HG03558 (cell line): ENCODE data around the gene ZNF280A.
"Not testable (repeated sequence)": the region's sequence is repeated elsewhere in the genome, so short reads cannot be mapped to it uniquely, and the experiment has no call there.

Experiments used
- ATAC-seq: cut with Tn5 transposase; IDR thresholded peaks from one replicate; pipeline ENCODE4 v1.9.1; 2021; ENCODE audit warnings: moderate number of reproducible peaks; ENCODE audit not compliant: unreplicated experiment; ENCODE audit errors: extremely low read depth

Gene ZNF280A

GRCh38 chr22:22545084-22545483 is 25.0 kb upstream of the ZNF280A start:
- no peak for ATAC-seq

- ATAC-seq = no peak
Measured at GRCh38 chr22:22538226-22538989, 18.3 kb upstream of the ZNF280A start.

DNA sequence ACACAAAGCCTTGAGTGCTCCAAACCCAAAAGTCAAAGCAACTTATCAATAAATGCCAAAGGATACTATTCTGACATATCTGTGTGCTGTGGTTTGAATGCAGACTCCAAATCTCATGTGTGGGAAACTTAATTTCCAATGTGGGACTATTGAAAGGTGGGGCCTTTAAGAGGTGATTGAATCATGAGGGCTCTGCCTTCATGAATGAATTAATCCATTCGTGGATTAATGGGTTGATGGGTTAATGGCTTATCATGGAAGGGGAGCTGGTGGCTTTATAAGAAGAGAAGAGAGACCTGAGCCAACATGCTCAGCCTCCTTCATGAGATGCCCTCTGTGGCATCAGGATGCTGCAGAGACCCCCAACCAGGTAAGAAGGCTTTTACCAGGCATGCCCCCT is 16.8 kb upstream of the ZNF280A start:
- no peak for ATAC-seq

DNA sequence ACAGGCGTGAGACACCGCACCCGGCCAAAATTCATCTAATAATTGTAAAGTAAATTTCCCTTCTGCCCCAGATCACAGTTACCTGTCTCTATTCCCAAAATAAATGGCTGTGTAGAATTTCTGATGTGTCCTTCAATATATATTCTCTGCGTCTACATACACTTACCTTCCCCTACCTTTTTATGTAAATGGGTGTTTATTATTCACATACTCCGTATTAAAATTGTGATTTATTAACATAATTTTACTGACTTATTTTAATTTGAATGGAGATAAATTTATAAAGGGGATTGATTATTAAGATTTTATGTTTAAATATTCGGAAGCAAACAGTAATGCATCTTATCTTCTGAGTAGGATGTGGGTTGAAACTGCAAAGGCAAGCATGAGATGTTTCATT is 16.4 kb upstream of the ZNF280A start:
- ATAC-seq = no peak

DNA sequence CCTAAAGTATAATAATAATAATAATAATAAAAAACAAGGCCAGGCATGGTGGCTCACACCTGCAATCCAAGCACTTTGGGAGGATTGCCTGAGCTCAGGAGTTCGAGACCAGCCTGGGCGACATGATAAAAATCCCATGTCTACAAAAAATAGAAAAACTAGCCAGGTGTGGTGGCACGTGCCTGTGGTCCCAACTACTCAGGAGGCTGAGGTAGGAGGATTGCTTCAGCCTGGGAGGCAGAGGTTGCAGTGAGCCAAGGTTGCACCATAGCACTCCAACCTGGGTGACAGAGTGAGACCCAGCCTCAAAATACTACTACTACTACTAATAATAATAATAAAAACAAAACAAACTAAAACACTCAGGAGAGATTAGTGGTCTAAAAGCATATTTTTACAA is 15.6 kb upstream of the ZNF280A start:
- no peak for ATAC-seq

- ATAC-seq = no peak
Measured at GRCh38 chr22:22534604-22535415, 14.7 kb upstream of the ZNF280A start.

- ATAC-seq = no peak
Measured at GRCh38 chr22:22533863-22534262, 13.8 kb upstream of the ZNF280A start.

DNA sequence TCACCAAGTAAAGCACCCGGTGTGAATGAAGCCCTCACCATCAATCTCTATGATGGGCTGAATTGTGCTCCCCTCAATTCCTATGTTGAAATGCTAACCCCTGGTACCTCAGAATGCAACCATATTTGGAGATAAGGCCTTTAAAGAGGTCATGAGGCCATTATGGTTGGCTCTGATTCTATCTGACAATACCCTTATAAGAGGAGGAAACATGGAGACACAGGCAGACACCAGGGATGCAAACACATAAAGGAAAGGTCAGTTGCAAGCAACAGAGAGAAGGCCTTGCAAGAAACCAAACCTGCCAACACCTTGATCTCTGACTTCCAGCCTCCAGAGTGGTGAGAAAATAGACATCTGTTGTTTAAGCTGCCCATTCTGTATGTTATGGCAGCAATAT is 13.3 kb upstream of the ZNF280A start:
- ATAC-seq = no peak

GRCh38 chr22:22532547-22533071 is 12.5 kb upstream of the ZNF280A start:
- ATAC-seq = not testable (repeated sequence)

GRCh38 chr22:22531770-22532546 is 11.9 kb upstream of the ZNF280A start:
- ATAC-seq = no peak

- no peak for ATAC-seq
Measured at GRCh38 chr22:22528780-22529179, 8.7 kb upstream of the ZNF280A start.

DNA sequence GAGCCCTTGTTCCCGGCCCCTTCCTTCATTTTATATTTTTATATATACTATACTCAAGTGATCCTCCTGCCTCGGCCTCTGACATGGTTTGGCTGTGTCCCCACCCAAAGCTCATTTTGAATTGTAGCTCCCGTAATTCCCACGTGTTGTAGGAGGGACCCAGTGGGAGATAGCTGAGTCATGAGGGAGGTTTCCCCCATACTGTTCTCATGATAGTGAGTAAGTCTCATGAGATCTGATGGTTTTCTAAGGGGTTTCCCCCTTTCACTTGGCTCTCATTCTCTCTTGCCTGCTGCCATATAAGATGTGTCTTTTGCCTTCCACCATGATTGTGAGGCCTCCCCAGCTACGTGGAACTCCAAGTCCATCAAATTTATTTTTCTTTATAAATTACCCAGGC is 7.2 kb upstream of the ZNF280A start:
- ATAC-seq = no peak

- no peak for ATAC-seq
Measured at GRCh38 chr22:22526125-22526912, 6.2 kb upstream of the ZNF280A start.

DNA sequence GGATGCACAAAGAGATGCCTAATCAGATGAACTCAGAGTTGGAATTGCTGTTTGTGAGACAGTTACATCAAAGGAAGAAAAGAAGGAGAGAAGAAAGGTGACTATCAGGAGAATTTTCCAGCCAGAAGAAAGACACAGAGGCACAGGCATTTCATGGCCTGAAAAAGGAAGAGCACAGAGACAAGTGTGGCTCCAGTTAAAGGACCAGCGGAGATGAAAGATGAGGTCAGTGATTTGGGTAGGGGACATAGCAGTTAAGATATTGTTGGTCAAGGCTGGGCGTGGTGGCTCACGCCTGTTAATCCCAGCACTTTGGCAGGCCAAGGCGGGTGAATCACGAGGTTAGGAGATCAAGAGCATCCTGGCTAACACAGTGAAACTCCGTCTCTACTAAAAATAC is 3.4 kb upstream of the ZNF280A start:
- no peak for ATAC-seq

DNA sequence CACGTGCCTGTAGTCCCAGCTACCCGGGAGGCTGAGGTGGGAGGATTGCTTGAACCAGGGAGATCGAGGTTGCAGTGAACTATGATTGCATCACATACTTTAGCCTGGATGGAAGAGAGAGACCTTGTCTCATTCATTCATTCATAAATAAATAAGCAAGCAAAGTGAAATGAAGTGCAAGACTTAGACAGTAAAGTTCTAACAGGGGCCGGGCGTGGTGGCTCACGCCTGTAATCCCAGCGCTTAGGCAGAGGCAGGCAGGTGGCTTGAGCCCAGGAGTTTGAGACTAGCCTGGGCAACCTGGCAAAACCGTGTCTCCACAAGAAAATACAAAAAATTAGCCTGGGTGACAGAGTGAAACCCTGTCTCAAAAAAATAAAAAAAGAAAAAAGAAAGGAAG is 1.6 kb upstream of the ZNF280A start:
- ATAC-seq = no peak

DNA sequence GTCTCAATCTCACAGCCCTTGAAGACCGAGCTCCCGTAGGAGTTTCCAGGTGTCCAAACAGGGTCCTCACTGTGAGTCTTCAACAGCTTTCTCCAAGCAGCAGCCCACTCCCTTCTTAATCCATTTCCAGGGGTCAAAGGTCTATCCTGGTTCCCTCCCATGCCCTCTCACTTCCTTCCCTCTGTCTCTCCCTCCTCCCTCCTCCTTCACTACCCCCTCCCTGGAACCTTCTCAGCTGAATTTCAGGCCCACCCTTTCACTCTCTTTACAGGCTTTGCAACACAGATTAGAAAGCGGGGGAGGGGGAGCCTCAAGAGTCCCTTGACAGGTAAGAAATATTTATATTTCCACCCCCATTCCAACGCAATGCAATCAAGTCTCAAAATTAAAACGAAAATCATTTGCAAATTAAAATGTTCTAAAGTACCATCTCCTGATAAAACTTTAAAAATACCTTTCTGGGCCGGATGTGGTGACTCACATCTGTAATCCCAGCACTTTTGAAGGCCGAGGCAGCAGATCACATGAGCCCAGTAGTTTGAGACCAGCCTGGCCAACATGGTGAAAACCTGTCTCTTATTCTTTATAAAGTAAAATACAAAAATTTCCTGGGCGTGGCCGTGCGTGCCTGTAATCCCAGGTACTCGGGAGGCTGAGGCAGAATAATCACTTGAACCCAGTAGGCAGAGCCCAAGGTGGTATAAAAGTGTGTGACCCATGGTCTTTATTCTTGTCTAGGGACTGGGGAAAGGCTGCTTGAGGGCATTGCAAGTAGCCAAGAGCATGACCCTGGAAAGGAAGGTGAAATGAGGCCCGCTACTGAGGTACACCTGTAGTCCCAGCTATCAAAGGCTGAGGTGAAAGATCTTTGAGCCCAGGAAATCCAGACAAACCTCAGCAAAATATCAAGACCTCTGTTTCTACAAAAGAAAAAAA is 865 bp upstream of the ZNF280A start:
- ATAC-seq = no peak

DNA sequence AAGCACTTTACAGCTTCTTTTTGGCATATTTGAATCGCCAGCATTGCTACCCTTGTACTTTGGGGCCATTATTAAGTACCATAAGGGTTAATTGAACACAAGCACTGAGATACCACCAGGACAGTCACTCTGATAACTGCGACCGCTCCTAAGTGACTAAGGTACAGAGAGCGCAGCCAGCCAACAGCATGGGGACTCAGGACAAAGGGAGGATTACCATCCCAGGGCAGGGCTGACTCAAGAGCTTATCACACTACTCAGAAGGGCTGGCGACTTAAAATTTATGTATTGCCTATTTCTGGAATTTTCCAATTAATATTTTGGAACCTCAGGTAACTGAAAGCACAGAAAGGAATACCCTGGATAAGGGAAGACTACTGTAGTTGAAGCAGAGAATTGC is 479 bp downstream of the ZNF280A start:
- ATAC-seq = no peak

DNA sequence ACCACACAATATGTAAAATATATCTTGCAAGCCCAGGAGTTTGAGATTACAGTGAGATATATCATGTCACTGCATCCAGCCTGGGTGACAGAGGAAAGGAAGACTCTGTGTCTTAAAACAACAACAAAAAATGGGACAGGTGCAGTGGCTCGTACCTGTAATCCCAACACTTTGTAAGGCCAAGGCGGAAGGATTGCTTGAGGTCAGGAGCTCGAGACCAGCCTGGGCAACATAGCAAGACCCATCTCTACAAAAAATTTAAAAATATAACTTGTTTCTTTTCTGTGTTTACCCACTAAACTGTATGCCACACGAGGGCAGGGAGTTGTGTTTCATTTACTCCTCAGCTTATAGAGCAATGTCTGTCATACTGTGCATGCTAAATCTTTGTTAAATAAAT is 3.1 kb downstream of the ZNF280A start:
- no peak for ATAC-seq

DNA sequence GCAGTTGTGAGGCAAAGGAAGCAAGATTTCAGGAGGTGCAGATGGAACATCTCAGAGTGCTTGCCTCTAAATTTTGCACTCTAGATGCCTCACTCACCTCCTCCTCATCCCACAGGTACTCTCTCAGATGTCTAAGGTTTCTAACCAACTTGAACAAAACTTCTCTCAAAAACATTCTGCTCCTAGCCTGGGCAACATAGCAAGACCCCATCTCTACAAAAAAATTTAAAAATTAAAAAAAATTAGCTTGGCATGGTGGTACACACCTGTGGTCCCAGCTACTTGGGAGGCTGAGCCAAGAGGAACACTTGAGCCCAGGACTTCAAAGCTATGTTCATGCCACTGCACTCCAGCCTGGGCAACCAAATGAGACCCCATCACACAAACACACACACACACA is 4.2 kb downstream of the ZNF280A start:
- ATAC-seq = no peak
